Activated B cell treated with CpG ODN at 0.5 μM for 24 hours (primary cell): ENCODE measurements around the gene C14orf132. TPM values are rescaled to one million over a fixed set of nuclear protein-coding genes. Genes with fewer than 3 reads are reported as not detected.

ENCODE experiments used
- ATAC-seq: fragments of 200-7000 bp; cut with Tn5 transposase; one replicate; pipeline ENCODE4 v1.10.0; 2021; ENCODE audit warnings: low read depth, mild to moderate bottlenecking, moderate library complexity
- CTCF ChIA-PET: fragments of 350-600 bp; sonication (Branson Sonifier 250); formaldehyde crosslinking; loops from one replicate; lab custom pipeline; 2021; ENCODE audit warnings: antibody characterized with exemption; lab: Charles Lee
- POLR2A ChIA-PET: fragments of 350-600 bp; sonication (Branson Sonifier 250); formaldehyde crosslinking; loops from one replicate; lab custom pipeline; 2021; ENCODE audit warnings: antibody characterized with exemption; lab: Charles Lee
- DNase-seq: peaks from one replicate; pipeline ENCODE4 v3.0.0; 2022
- H3K27ac Mint-ChIP-seq: one replicate; pipeline ENCODE4 v1.8.0; 2020; ENCODE audit warnings: mixed read lengths
- H3K27me3 Mint-ChIP-seq: one replicate; pipeline ENCODE4 v1.8.0; 2021; ENCODE audit warnings: mixed read lengths
- H3K36me3 Mint-ChIP-seq: one replicate; pipeline ENCODE4 v1.8.0; 2021; ENCODE audit warnings: low read depth, mixed read lengths
- H3K4me1 Mint-ChIP-seq: one replicate; pipeline ENCODE4 v1.8.0; 2021; ENCODE audit warnings: mixed read lengths
- H3K4me3 Mint-ChIP-seq: one replicate; pipeline ENCODE4 v1.8.0; 2020; ENCODE audit warnings: mild to moderate bottlenecking, mixed read lengths
- H3K9me3 Mint-ChIP-seq: one replicate; pipeline ENCODE4 v1.8.0; 2020; ENCODE audit warnings: mixed read lengths
- CTCF ChIP-seq: fragments of 200-600 bp; IDR thresholded peaks from one replicate; pipeline ENCODE4 v1.8.0; 2022; ENCODE audit warnings: antibody characterized with exemption, mild to moderate bottlenecking
- intact Hi-C: fragments of 100-400 bp; cut with micrococcal nuclease; formaldehyde crosslinking; loops from one replicate; pipeline ENCODE4 v1.15.1; 2024
- total RNA-seq: library from RNA; stranded (reverse); gene quantifications from 2 replicates; pipeline ENCODE4 v1.2.3, GENCODE V29; 2022

C14orf132 gene
- total RNA-seq, 1 donor from 2014 or later, result 0.16 TPM

- intact Hi-C loops, result no loop called here
- CTCF ChIA-PET, result no interaction called here
- Mint-ChIP-seq H3K36me3 (no peaks in the 10 kb centered on the region), H3K4me1 (peaks cover 2% of the 10 kb centered on the region), H3K9me3 (peaks cover 5% of the 10 kb centered on the region), H3K27ac (no peak overlapping the region), H3K27me3 (peaks cover 12% of the 10 kb centered on the region), H3K4me3 (no peak overlapping the region)
- ATAC-seq, result no peak
- TF ChIP-seq CTCF, result no peak
- POLR2A ChIA-PET, result no interaction called here
- DNase-seq, result no peak
Measured at GRCh38 chr14:96084796-96085195, 45.6 kb downstream of the C14orf132 start.

- Mint-ChIP-seq H3K4me3 (no peak overlapping the region), H3K36me3 (no peaks in the 10 kb centered on the region), H3K4me1 (peaks cover 2% of the 10 kb centered on the region), H3K9me3 (peaks cover 5% of the 10 kb centered on the region), H3K27me3 (peaks cover 11% of the 10 kb centered on the region), H3K27ac (no peak overlapping the region)
- CTCF ChIA-PET, result no interaction called here
- POLR2A ChIA-PET, result no interaction called here
- intact Hi-C loops, result no loop called here
- no peak for TF ChIP-seq CTCF
- DNase-seq, result no peak
- no peak for ATAC-seq
Measured at GRCh38 chr14:96085369-96085768, 46.2 kb downstream of the C14orf132 start.

- ChIA-PET POLR2A (no interaction called here), CTCF (no interaction called here)
- Mint-ChIP-seq H3K27me3 (peaks cover 5% of the 10 kb centered on the region), H3K4me1 (peaks cover 2% of the 10 kb centered on the region), H3K4me3 (no peak overlapping the region), H3K27ac (no peak overlapping the region), H3K36me3 (no peaks in the 10 kb centered on the region), H3K9me3 (peaks cover 2% of the 10 kb centered on the region)
- DNase-seq (no peak), ATAC-seq (no peak)
- intact Hi-C loops, result no loop called here
- no peak for TF ChIP-seq CTCF
Measured at GRCh38 chr14:96086032-96086431, 46.9 kb downstream of the C14orf132 start.

GRCh38 chr14:96086574-96087077, 47.5 kb downstream of the C14orf132 start:
- Mint-ChIP-seq H3K27ac (no peak overlapping the region), H3K36me3 (no peaks in the 10 kb centered on the region), H3K27me3 (peaks cover 2% of the 10 kb centered on the region), H3K4me1 (peaks cover 2% of the 10 kb centered on the region), H3K4me3 (no peak overlapping the region), H3K9me3 (no peaks in the 10 kb centered on the region)
- intact Hi-C loops, result no loop called here
- POLR2A ChIA-PET, result no interaction called here
- no peak for TF ChIP-seq CTCF
- DNase-seq (no peak), ATAC-seq (no peak)
- CTCF ChIA-PET, result interaction anchor here (1.9 kb wide), 1 partner anchor 14 kb away, joined by 4 read pairs; no protein-coding TSS in a partner anchor

- no peak for TF ChIP-seq CTCF
- peaks cover under 1% of the 10 kb centered on the region for H3K27me3 Mint-ChIP-seq
- no peaks in the 10 kb centered on the region for H3K9me3 Mint-ChIP-seq
- ATAC-seq (no peak), DNase-seq (no peak)
- no peak overlapping the region for H3K4me3 Mint-ChIP-seq
- POLR2A ChIA-PET, result no interaction called here
- H3K4me1 Mint-ChIP-seq, result peaks cover 2% of the 10 kb centered on the region
- CTCF ChIA-PET, result interaction anchor here (1.9 kb wide), 1 partner anchor 13 kb away, joined by 4 read pairs; no protein-coding TSS in a partner anchor
- intact Hi-C loops, result no loop called here
- H3K36me3 Mint-ChIP-seq, result no peaks in the 10 kb centered on the region
- H3K27ac Mint-ChIP-seq, result no peak overlapping the region
Measured at GRCh38 chr14:96088074-96088473, 48.9 kb downstream of the C14orf132 start.
